Esophagus squamous epithelium (tissue), 4 donors: ENCODE results near the gene MATN1.

ENCODE experiments used
- CTCF ChIP-seq, 6 experiments: fragments of 450-650 bp in 4 of 6; fragments of 200-600 bp in 2 of 6; sonication (generic) in 2 of 6; IDR thresholded peaks; one replicate each; pipeline ENCODE4 v1.5.1; 2016 to 2019; ENCODE audit warnings: antibody characterized with exemption in 6 of 6, mild to moderate bottlenecking in 4 of 6, moderate library complexity in 4 of 6
- POLR2A ChIP-seq, 4 donors: fragments of 450-650 bp; IDR thresholded peaks; one replicate each; pipeline ENCODE4 v1.6.1; 2017; ENCODE audit warnings: antibody characterized with exemption in 4 of 4, mild to moderate bottlenecking in 4 of 4, moderate library complexity in 3 of 4

- no peak for TF ChIP-seq POLR2A (IDR thresholded peaks at IDR 0.05)
- TF ChIP-seq CTCF (IDR thresholded peaks at IDR 0.05): no peak
These were observed 45.2 kb downstream of the MATN1 start for GRCh38 chr1:30678209-30678608.
